CD8-positive, alpha-beta memory T cell (primary cell): ENCODE data around the gene DCLK1. TPM values are rescaled to one million over a fixed set of nuclear protein-coding genes. Genes with fewer than 3 reads are reported as not detected.

Source experiments
- CTCF ChIA-PET: fragments of 350-600 bp; sonication (Branson Sonifier 250); formaldehyde crosslinking; loops from one replicate; lab custom pipeline; 2021; ENCODE audit warnings: antibody characterized with exemption; lab: Charles Lee
- POLR2A ChIA-PET: fragments of 350-600 bp; sonication (Branson Sonifier 250); formaldehyde crosslinking; loops from one replicate; lab custom pipeline; 2021; ENCODE audit warnings: antibody characterized with exemption; lab: Charles Lee
- DNase-seq, 5 donors: peaks; one replicate each; pipeline versions ENCODE4 v3.0.0 to v3.0.0-alpha.2; 2020 to 2022; ENCODE audit warnings: mixed read lengths in 1 of 5
- H3K27ac ChIP-seq: one replicate; pipeline ENCODE4 v1.7.0; 2013; ENCODE audit warnings: low read depth, mild to moderate bottlenecking, low read length, moderate library complexity
- H3K27me3 ChIP-seq: 2 replicates; pipeline ENCODE4 v1.7.0; 2013; ENCODE audit warnings: low read length, mild to moderate bottlenecking; ENCODE audit not compliant: insufficient read depth, poor library complexity, severe bottlenecking
- H3K36me3 ChIP-seq: 2 replicates; pipeline ENCODE4 v1.7.0; 2013; ENCODE audit warnings: mild to moderate bottlenecking, low read length, moderate library complexity; ENCODE audit not compliant: insufficient read depth
- H3K4me1 ChIP-seq: 2 replicates; pipeline ENCODE4 v1.7.0; 2013; ENCODE audit warnings: mild to moderate bottlenecking, low read length, moderate library complexity; ENCODE audit not compliant: insufficient read depth
- H3K4me3 ChIP-seq: 2 replicates; pipeline ENCODE4 v1.7.0; 2013; ENCODE audit warnings: mild to moderate bottlenecking, low read length
- H3K9me3 ChIP-seq: 2 replicates; pipeline ENCODE4 v1.7.0; 2013; ENCODE audit warnings: mild to moderate bottlenecking, low read length
- H3K27ac Mint-ChIP-seq, 8 donors: one replicate each; pipeline ENCODE4 v1.8.0; 2020 to 2021; ENCODE audit warnings: mixed read lengths in 8 of 8, mild to moderate bottlenecking in 6 of 8, inconsistent platforms in 3 of 8, moderate library complexity in 3 of 8
- H3K27me3 Mint-ChIP-seq, 2 donors: one replicate each; pipeline ENCODE4 v1.8.0; 2020 to 2021; ENCODE audit warnings: mixed read lengths in 2 of 2, mild to moderate bottlenecking in 1 of 2, moderate library complexity in 1 of 2
- H3K36me3 Mint-ChIP-seq, 3 donors: one replicate each; pipeline ENCODE4 v1.8.0; 2020 to 2021; ENCODE audit warnings: mixed read lengths in 3 of 3, inconsistent platforms in 1 of 3, mild to moderate bottlenecking in 1 of 3
- H3K4me1 Mint-ChIP-seq, 3 donors: one replicate each; pipeline ENCODE4 v1.8.0; 2020 to 2021; ENCODE audit warnings: mixed read lengths in 3 of 3, inconsistent platforms in 1 of 3, mild to moderate bottlenecking in 1 of 3
- H3K4me3 Mint-ChIP-seq, 7 donors: one replicate each; pipeline ENCODE4 v1.8.0; 2020 to 2021; ENCODE audit warnings: mixed read lengths in 7 of 7, mild to moderate bottlenecking in 6 of 7, moderate library complexity in 4 of 7, inconsistent platforms in 2 of 7
- H3K9me3 Mint-ChIP-seq, 5 donors: one replicate each; pipeline ENCODE4 v1.8.0; 2020 to 2022; ENCODE audit warnings: mixed read lengths in 5 of 5, mild to moderate bottlenecking in 3 of 5, moderate library complexity in 2 of 5, inconsistent platforms in 1 of 5
- polyA plus RNA-seq: library from polyadenylated mRNA; unstranded; fragments of 300-500 nt; fragmentation: Illumina TruSeq; gene quantifications from one replicate; pipeline ENCODE4 v1.2.3, GENCODE V29; 2021
- total RNA-seq, 2 experiments: library from RNA; stranded (reverse); gene quantifications; one replicate each; pipeline ENCODE4 v1.2.3, GENCODE V29; 2021

DCLK1 gene
- total RNA-seq (not detected), polyA plus RNA-seq (not detected)

- Histone ChIP-seq H3K4me1 (no peaks in the 10 kb centered on the region), H3K36me3 (no peaks in the 10 kb centered on the region), H3K27me3 (no peaks in the 10 kb centered on the region), H3K9me3 (no peaks in the 10 kb centered on the region), H3K4me3 (no peak within 1 kb of the TSS), H3K27ac (no peak within 1 kb of the TSS)
- Mint-ChIP-seq H3K9me3 (peaks cover 4 to 13% (median 5%) of the 10 kb centered on the region in 5 donors), H3K27ac (no peak within 1 kb of the TSS), H3K36me3 (no peaks in the 10 kb centered on the region), H3K4me3 (no peak within 1 kb of the TSS), H3K27me3 (peaks cover 10% of the 10 kb centered on the region in 2 donors), H3K4me1 (no peaks in the 10 kb centered on the region)
- CTCF ChIA-PET = no interaction called here
- POLR2A ChIA-PET = no interaction called here
- DNase-seq = no peak
Observed at GRCh38 chr13:36131222-36131930, at the start of gene DCLK1. Gene DCLK1, minus strand, starts transcription at chr13:36131382.

- H3K27ac ChIP-seq = no peak overlapping the region
- no peak overlapping the region for H3K27ac Mint-ChIP-seq
Observed at GRCh38 chr13:36175621-36176020, 44.4 kb upstream of the DCLK1 start.

GRCh38 chr13:36174923-36175322 lies 43.7 kb upstream of the DCLK1 start:
- H3K27ac Mint-ChIP-seq = no peak overlapping the region
- H3K27me3 Mint-ChIP-seq = no peaks in the 10 kb centered on the region
- no peaks in the 10 kb centered on the region for H3K9me3 ChIP-seq
- ChIA-PET POLR2A (no interaction called here), CTCF (no interaction called here)
- peaks cover 0 to 6% (median 4%) of the 10 kb centered on the region in 5 donors for H3K9me3 Mint-ChIP-seq
- H3K27ac ChIP-seq = no peak overlapping the region
- no peak overlapping the region for H3K4me3 ChIP-seq
- no peak overlapping the region for H3K4me3 Mint-ChIP-seq
- H3K4me1 Mint-ChIP-seq = no peaks in the 10 kb centered on the region
- no peaks in the 10 kb centered on the region for H3K36me3 ChIP-seq
- H3K4me1 ChIP-seq = no peaks in the 10 kb centered on the region
- no peaks in the 10 kb centered on the region for H3K36me3 Mint-ChIP-seq
- H3K27me3 ChIP-seq = no peaks in the 10 kb centered on the region
- DNase-seq = no peak

More at GRCh38 chr13:36175621-36176020, 44.4 kb upstream of the DCLK1 start:
- Histone ChIP-seq H3K9me3 (no peaks in the 10 kb centered on the region), H3K36me3 (no peaks in the 10 kb centered on the region), H3K27me3 (no peaks in the 10 kb centered on the region), H3K4me3 (no peak overlapping the region), H3K4me1 (no peaks in the 10 kb centered on the region)
- Mint-ChIP-seq H3K4me1 (no peaks in the 10 kb centered on the region), H3K27me3 (no peaks in the 10 kb centered on the region), H3K9me3 (peaks cover 0 to 9% (median 4%) of the 10 kb centered on the region in 5 donors), H3K4me3 (no peak overlapping the region), H3K36me3 (no peaks in the 10 kb centered on the region)
- ChIA-PET CTCF (no interaction called here), POLR2A (no interaction called here)
- DNase-seq = no peak

- DNase-seq = no peak
- CTCF ChIA-PET = no interaction called here
- no peak overlapping the region for H3K27ac ChIP-seq
- Mint-ChIP-seq H3K36me3 (no peaks in the 10 kb centered on the region), H3K4me3 (no peak overlapping the region), H3K27me3 (no peaks in the 10 kb centered on the region), H3K4me1 (no peaks in the 10 kb centered on the region), H3K27ac (no peak overlapping the region), H3K9me3 (peaks cover 0 to 10% (median 2%) of the 10 kb centered on the region in 5 donors)
- POLR2A ChIA-PET = no interaction called here
- no peaks in the 10 kb centered on the region for H3K36me3 ChIP-seq
- no peak overlapping the region for H3K4me3 ChIP-seq
- no peaks in the 10 kb centered on the region for H3K9me3 ChIP-seq
- H3K27me3 ChIP-seq = no peaks in the 10 kb centered on the region
- H3K4me1 ChIP-seq = no peaks in the 10 kb centered on the region
Observed at GRCh38 chr13:36173571-36174322, 42.6 kb upstream of the DCLK1 start.

GRCh38 chr13:36166046-36166445 lies 34.9 kb upstream of the DCLK1 start:
- DNase-seq = no peak
- H3K9me3 Mint-ChIP-seq = peaks cover 0 to 6% (median 4%) of the 10 kb centered on the region in 5 donors
- Histone ChIP-seq H3K4me3 (no peak overlapping the region), H3K27me3 (no peaks in the 10 kb centered on the region), H3K27ac (no peak overlapping the region), H3K36me3 (no peaks in the 10 kb centered on the region), H3K9me3 (no peaks in the 10 kb centered on the region), H3K4me1 (no peaks in the 10 kb centered on the region)
- ChIA-PET CTCF (no interaction called here), POLR2A (no interaction called here)
- no peaks in the 10 kb centered on the region for H3K27me3 Mint-ChIP-seq
- no peak overlapping the region for H3K27ac Mint-ChIP-seq
- H3K36me3 Mint-ChIP-seq = no peaks in the 10 kb centered on the region
- H3K4me1 Mint-ChIP-seq = no peaks in the 10 kb centered on the region
- no peak overlapping the region for H3K4me3 Mint-ChIP-seq

- Histone ChIP-seq H3K9me3 (no peaks in the 10 kb centered on the region), H3K27ac (no peak overlapping the region), H3K27me3 (no peaks in the 10 kb centered on the region), H3K36me3 (no peaks in the 10 kb centered on the region), H3K4me1 (no peaks in the 10 kb centered on the region), H3K4me3 (no peak overlapping the region)
- ChIA-PET CTCF (no interaction called here), POLR2A (no interaction called here)
- H3K36me3 Mint-ChIP-seq = no peaks in the 10 kb centered on the region
- no peak overlapping the region for H3K4me3 Mint-ChIP-seq
- no peaks in the 10 kb centered on the region for H3K4me1 Mint-ChIP-seq
- no peak overlapping the region for H3K27ac Mint-ChIP-seq
- DNase-seq = no peak
- H3K27me3 Mint-ChIP-seq = no peaks in the 10 kb centered on the region
- peaks cover 4 to 6% (median 5%) of the 10 kb centered on the region in 5 donors for H3K9me3 Mint-ChIP-seq
Observed at GRCh38 chr13:36163809-36164308, 32.7 kb upstream of the DCLK1 start.

- H3K4me3 Mint-ChIP-seq = no peak overlapping the region
Observed at GRCh38 chr13:36163286-36163685, 32.1 kb upstream of the DCLK1 start.

GRCh38 chr13:36160297-36160696 lies 29.1 kb upstream of the DCLK1 start:
- no peak for DNase-seq
- no peak overlapping the region for H3K4me3 Mint-ChIP-seq
- H3K27ac Mint-ChIP-seq = no peak overlapping the region
- ChIA-PET POLR2A (no interaction called here), CTCF (no interaction called here)
- no peaks in the 10 kb centered on the region for H3K36me3 Mint-ChIP-seq
- H3K9me3 Mint-ChIP-seq = peaks cover 3 to 16% (median 6%) of the 10 kb centered on the region in 5 donors
- H3K36me3 ChIP-seq = no peaks in the 10 kb centered on the region
- H3K27ac ChIP-seq = no peak overlapping the region
- no peaks in the 10 kb centered on the region for H3K4me1 ChIP-seq
- H3K4me1 Mint-ChIP-seq = no peaks in the 10 kb centered on the region
- H3K4me3 ChIP-seq = no peak overlapping the region
- H3K9me3 ChIP-seq = no peaks in the 10 kb centered on the region
- H3K27me3 ChIP-seq = no peaks in the 10 kb centered on the region
- H3K27me3 Mint-ChIP-seq = no peaks in the 10 kb centered on the region

More at GRCh38 chr13:36163286-36163685, 32.1 kb upstream of the DCLK1 start:
- no peaks in the 10 kb centered on the region for H3K9me3 ChIP-seq
- no peaks in the 10 kb centered on the region for H3K4me1 ChIP-seq
- H3K27ac ChIP-seq = no peak overlapping the region
- no peaks in the 10 kb centered on the region for H3K4me1 Mint-ChIP-seq
- no peaks in the 10 kb centered on the region for H3K27me3 Mint-ChIP-seq
- H3K4me3 ChIP-seq = no peak overlapping the region
- H3K27me3 ChIP-seq = no peaks in the 10 kb centered on the region
- H3K9me3 Mint-ChIP-seq = peaks cover 4 to 6% (median 4%) of the 10 kb centered on the region in 5 donors
- no peak overlapping the region for H3K27ac Mint-ChIP-seq
- H3K36me3 ChIP-seq = no peaks in the 10 kb centered on the region
- ChIA-PET POLR2A (no interaction called here), CTCF (no interaction called here)
- no peaks in the 10 kb centered on the region for H3K36me3 Mint-ChIP-seq
- no peak for DNase-seq
